ENCODE measurements around the gene RBM18. TPM values are rescaled to one million over a fixed set of nuclear protein-coding genes. Genes with fewer than 3 reads are reported as not detected.

Gene RBM18
- total and polyA plus RNA-seq, 2 of the 4 experiments (the other 2 are of a cell fraction), result 8.4 to 15.6 TPM

GRCh38 chr9:122229485-122229837, 35.2 kb downstream of the RBM18 start:
- CTCF ChIA-PET, result no interaction called here
- POLR2A ChIA-PET (ENCODE audit: unreplicated experiment), result no interaction called here
- Histone ChIP-seq H2BK20ac (ENCODE audit: low read depth, low read length) (no peak overlapping the region; the same call in 1 of the 2 replicates), H3K4me3 (ENCODE audit: insufficient read depth, low read depth, low read length) (no peak overlapping the region), H2BK120ac (ENCODE audit: low read depth, low read length) (no peak overlapping the region), H3K9me1 (ENCODE audit: insufficient read depth, low read length) (peaks cover 1% of the 10 kb centered on the region; the same call in 1 of the 2 replicates), H3K14ac (replicated peaks; ENCODE audit: low read depth, low read length) (no peak overlapping the region), H2AK5ac (ENCODE audit: low read depth, low read length) (no peak overlapping the region), H4K91ac (ENCODE audit: insufficient read depth, low read depth, low read length) (no peak overlapping the region), H4K8ac (ENCODE audit: low read depth in 2 of 2, low read length in 2 of 2) (no peak overlapping the region), H3K27me3 (ENCODE audit: control insufficient read depth, insufficient read depth, low read length) (peaks cover 88% of the 10 kb centered on the region), H3K79me1 (ENCODE audit: low read depth in 1 of 2, low read length in 2 of 2) (no peaks in the 10 kb centered on the region), H2BK5ac (ENCODE audit: low read depth, low read length, poor library complexity, severe bottlenecking) (no peak overlapping the region), H4K5ac (ENCODE audit: low read depth, low read length) (no peak overlapping the region), H3K23ac (ENCODE audit: low read depth, low read length) (no peak overlapping the region), H3K56ac (ENCODE audit: extremely low read depth, insufficient read depth, low read length) (no peak overlapping the region), H2BK15ac (ENCODE audit: low read depth, low read length) (no peak overlapping the region), H3K27ac (ENCODE audit: insufficient read depth, low read length) (no peak overlapping the region), H3K18ac (ENCODE audit: low read depth, low read length) (no peak overlapping the region), H3K9me3 (ENCODE audit: control insufficient read depth, insufficient read depth, low read length) (peaks cover 2% of the 10 kb centered on the region; the same call in 1 of the 2 replicates), H3K9ac (ENCODE audit: low read depth, low read length) (no peak overlapping the region), H2AFZ (replicated peaks; ENCODE audit: low read length, poor library complexity) (no peak overlapping the region), H3K36me3 (ENCODE audit: control insufficient read depth, insufficient read depth, low read length) (no peaks in the 10 kb centered on the region), H3K4me2 (ENCODE audit: low read depth, low read length) (no peak overlapping the region), H3K4me1 (ENCODE audit: control insufficient read depth, insufficient read depth, low read length) (no peaks in the 10 kb centered on the region; the same call in 1 of the 2 replicates), H3K4ac (ENCODE audit: low read depth, low read length) (no peak overlapping the region), H4K20me1 (ENCODE audit: insufficient read depth, low read length) (peaks cover 12% of the 10 kb centered on the region; the same call in 1 of the 2 replicates), H2AK9ac (replicated peaks; ENCODE audit: low read depth, low read length, poor library complexity) (no peak overlapping the region)
- dilution Hi-C loops (cut with HindIII; ENCODE audit: low sequenced_read_pairs, unreplicated experiment) (no loop called here), intact Hi-C loops (cut with micrococcal nuclease) (no loop called here), in situ Hi-C loops (cut with MboI; ENCODE audit: low sequenced_read_pairs) (no loop called here)
- no CpG with 5 or more reads among the region's 4 CpGs for WGBS, 2 experiments (ENCODE audit: extremely low coverage in 2 of 2, insufficient read length in 1 of 2)
- TF ChIP-seq NFE2L2 (IDR thresholded peaks at IDR 0.05; ENCODE audit: low read depth, low read length) (no peak), FOS (IDR thresholded peaks at IDR 0.05; ENCODE audit: low read depth, low read length) (no peak), RCOR1 (IDR thresholded peaks at IDR 0.05; ENCODE audit: insufficient replicate concordance, low read length) (no peak), CHD1 (IDR thresholded peaks at IDR 0.05; ENCODE audit: low read depth, low read length) (no peak), MAFK (IDR thresholded peaks at IDR 0.05; ENCODE audit: low read depth, low read length) (no peak), SMC3 (IDR thresholded peaks at IDR 0.05; ENCODE audit: low read depth, low read length) (no peak), ELK1 (IDR thresholded peaks at IDR 0.05; ENCODE audit: borderline replicate concordance, low read depth, low read length) (no peak), CEBPB (IDR thresholded peaks at IDR 0.05; ENCODE audit: low read depth, low read length) (no peak), RFX5 (IDR thresholded peaks at IDR 0.05; ENCODE audit: low read depth, low read length) (no peak), BHLHE40 (IDR thresholded peaks at IDR 0.05; ENCODE audit: low read depth, low read length) (no peak), RAD21 (IDR thresholded peaks at IDR 0.05; ENCODE audit: low read length) (no peak), MAZ (IDR thresholded peaks at IDR 0.05; ENCODE audit: borderline replicate concordance, low read depth, low read length) (no peak), MXI1 (IDR thresholded peaks at IDR 0.05; ENCODE audit: borderline replicate concordance, low read depth, low read length) (no peak), POLR2A (IDR thresholded peaks at IDR 0.05; ENCODE audit: low read depth, low read length) (no peak)
- TF ChIP-seq, protein P1, sequence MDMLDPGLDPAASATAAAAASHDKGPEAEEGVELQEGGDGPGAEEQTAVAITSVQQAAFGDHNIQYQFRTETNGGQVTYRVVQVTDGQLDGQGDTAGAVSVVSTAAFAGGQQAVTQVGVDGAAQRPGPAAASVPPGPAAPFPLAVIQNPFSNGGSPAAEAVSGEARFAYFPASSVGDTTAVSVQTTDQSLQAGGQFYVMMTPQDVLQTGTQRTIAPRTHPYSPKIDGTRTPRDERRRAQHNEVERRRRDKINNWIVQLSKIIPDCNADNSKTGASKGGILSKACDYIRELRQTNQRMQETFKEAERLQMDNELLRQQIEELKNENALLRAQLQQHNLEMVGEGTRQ (IDR thresholded peaks at IDR 0.05; ENCODE audit: low read depth, low read length), result no peak
- TF ChIP-seq, protein P2, sequence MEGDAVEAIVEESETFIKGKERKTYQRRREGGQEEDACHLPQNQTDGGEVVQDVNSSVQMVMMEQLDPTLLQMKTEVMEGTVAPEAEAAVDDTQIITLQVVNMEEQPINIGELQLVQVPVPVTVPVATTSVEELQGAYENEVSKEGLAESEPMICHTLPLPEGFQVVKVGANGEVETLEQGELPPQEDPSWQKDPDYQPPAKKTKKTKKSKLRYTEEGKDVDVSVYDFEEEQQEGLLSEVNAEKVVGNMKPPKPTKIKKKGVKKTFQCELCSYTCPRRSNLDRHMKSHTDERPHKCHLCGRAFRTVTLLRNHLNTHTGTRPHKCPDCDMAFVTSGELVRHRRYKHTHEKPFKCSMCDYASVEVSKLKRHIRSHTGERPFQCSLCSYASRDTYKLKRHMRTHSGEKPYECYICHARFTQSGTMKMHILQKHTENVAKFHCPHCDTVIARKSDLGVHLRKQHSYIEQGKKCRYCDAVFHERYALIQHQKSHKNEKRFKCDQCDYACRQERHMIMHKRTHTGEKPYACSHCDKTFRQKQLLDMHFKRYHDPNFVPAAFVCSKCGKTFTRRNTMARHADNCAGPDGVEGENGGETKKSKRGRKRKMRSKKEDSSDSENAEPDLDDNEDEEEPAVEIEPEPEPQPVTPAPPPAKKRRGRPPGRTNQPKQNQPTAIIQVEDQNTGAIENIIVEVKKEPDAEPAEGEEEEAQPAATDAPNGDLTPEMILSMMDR (conservative IDR thresholded peaks at IDR 0.05; ENCODE audit: low read depth, low read length), result no peak
- no TSS peak for BruUV-seq (replicated peaks)
- DNase-seq (no peak), ATAC-seq (ENCODE audit: low read depth) (no peak)

Data from IMR-90 (cell line).